ENCODE results near the gene FNDC3A. TPM values are rescaled to one million over a fixed set of nuclear protein-coding genes. Genes with fewer than 3 reads are reported as not detected.
"Not testable (repeated sequence)": the region's sequence is repeated elsewhere in the genome, so short reads cannot be mapped to it uniquely, and the experiment has no call there.

FNDC3A gene
- total RNA-seq, 2 donors from 2014 or later, result 53.7 to 62.8 TPM

DNA sequence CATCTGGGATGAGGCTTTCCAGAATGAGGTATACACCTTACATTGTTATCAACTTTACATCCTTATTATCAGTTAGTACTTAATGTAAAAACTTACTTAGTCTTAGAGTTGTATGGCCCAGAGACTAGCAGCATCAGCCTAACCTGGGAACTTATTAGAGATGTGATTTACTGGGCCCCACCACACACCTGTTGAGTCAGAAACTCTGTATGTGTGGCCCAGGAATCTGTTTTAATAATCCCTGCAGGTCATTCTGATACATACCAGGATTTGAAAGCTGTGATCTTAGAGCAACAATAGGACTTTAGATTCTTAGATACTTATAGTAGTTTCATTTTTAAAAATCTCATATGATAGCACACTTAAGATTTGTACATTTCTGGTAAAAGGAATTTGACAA is 17.4 kb downstream of the FNDC3A start:
- Histone ChIP-seq H3K36me3 (replicated peaks in 1 of 2; ENCODE audit: insufficient read depth in 1 of 2, low read depth in 2 of 2) (no peaks in the 10 kb centered on the region), H3K27ac (no peak overlapping the region), H3K4me1 (peaks cover 6% of the 10 kb centered on the region), H3K4me3 (no peak overlapping the region), H3K27me3 (no peaks in the 10 kb centered on the region), H3K9me3 (no peaks in the 10 kb centered on the region)
- TF ChIP-seq POLR2A (IDR thresholded peaks at IDR 0.05), result no peak
- TF ChIP-seq, protein P1, sequence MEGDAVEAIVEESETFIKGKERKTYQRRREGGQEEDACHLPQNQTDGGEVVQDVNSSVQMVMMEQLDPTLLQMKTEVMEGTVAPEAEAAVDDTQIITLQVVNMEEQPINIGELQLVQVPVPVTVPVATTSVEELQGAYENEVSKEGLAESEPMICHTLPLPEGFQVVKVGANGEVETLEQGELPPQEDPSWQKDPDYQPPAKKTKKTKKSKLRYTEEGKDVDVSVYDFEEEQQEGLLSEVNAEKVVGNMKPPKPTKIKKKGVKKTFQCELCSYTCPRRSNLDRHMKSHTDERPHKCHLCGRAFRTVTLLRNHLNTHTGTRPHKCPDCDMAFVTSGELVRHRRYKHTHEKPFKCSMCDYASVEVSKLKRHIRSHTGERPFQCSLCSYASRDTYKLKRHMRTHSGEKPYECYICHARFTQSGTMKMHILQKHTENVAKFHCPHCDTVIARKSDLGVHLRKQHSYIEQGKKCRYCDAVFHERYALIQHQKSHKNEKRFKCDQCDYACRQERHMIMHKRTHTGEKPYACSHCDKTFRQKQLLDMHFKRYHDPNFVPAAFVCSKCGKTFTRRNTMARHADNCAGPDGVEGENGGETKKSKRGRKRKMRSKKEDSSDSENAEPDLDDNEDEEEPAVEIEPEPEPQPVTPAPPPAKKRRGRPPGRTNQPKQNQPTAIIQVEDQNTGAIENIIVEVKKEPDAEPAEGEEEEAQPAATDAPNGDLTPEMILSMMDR (IDR thresholded peaks at IDR 0.05), result no peak
- intact Hi-C loops (cut with DNase I), result no loop called here
- DNase-seq (no peak), ATAC-seq (no peak)

DNA sequence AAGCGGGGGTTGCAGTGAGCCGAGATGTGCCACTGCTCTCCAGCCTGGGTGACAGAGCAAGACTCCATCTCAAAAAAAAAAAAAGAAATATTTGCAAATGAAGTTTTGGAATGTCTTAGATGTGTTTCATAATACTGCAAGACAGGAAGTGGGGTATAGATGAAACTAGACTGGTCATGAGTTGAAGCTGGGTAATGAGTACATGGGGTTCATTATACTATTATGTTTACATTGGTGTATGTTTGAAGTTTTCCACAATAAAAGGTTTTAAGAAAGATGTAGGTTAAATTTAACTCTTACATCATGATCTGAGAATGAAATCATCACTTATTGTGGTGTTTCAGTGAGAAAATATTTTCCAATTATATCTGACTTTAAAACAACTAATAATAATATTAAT is 19.0 kb downstream of the FNDC3A start:
- Histone ChIP-seq H3K4me1 (peaks cover 6% of the 10 kb centered on the region), H3K9me3 (no peaks in the 10 kb centered on the region), H3K36me3 (replicated peaks in 1 of 2; ENCODE audit: insufficient read depth in 1 of 2, low read depth in 2 of 2) (no peaks in the 10 kb centered on the region), H3K4me3 (no peak overlapping the region), H3K27ac (no peak overlapping the region), H3K27me3 (no peaks in the 10 kb centered on the region)
- 95 to 100% methylated on average over 2 of the region's 2 CpGs for WGBS, 2 donors
- TF ChIP-seq POLR2A (IDR thresholded peaks at IDR 0.05), result no peak
- TF ChIP-seq, protein P1 (IDR thresholded peaks at IDR 0.05), result no peak
- intact Hi-C loops (cut with DNase I), result no loop called here
- no peak for DNase-seq
- no peak for ATAC-seq

DNA sequence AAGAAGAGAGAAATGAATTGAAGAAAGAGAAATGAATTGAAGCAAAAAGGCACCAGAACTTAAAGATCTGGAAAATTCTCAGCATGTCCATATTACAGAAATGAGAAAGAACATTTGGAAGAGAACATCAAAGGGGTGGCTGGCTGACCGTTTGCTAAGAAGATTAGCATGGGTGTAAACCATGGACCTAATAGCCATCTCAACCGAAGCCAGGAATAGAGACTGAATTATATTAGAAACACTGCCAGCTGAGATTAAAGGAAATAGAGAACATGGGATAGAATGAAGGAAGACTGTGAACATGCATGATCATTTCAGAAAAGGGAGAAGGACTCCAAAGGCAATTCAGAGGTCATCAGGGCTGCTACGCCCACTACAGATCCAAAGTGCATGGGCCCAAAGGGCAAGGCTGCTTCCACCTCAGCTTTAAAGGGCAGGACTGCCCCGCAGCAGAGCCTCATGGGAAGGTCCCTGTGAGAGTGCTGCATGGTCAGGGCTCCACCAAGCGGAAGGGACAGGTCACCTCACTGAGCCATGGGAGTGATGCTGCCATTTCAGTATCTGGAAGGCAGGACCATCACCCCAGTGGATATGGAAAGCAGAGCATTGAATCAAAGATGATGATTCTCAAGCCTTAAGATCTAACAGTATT is 23.1 kb downstream of the FNDC3A start:
- Histone ChIP-seq H3K9me3 (peaks cover 0 to 7% (median 0%) of the 10 kb centered on the region in 3 donors), H3K27me3 (no peaks in the 10 kb centered on the region), H3K4me3 (no peak overlapping the region), H3K36me3 (replicated peaks in 1 of 2; ENCODE audit: insufficient read depth in 1 of 2, low read depth in 2 of 2) (no peaks in the 10 kb centered on the region), H3K4me1 (peaks cover 9% of the 10 kb centered on the region), H3K27ac (no peak overlapping the region)
- TF ChIP-seq POLR2A (IDR thresholded peaks at IDR 0.05), result no peak
- WGBS, 2 donors, result 45 to 86% methylated on average over 5 of the region's 5 CpGs
- DNase-seq (no peak), ATAC-seq (no peak)
- intact Hi-C loops (cut with DNase I), result no loop called here

DNA sequence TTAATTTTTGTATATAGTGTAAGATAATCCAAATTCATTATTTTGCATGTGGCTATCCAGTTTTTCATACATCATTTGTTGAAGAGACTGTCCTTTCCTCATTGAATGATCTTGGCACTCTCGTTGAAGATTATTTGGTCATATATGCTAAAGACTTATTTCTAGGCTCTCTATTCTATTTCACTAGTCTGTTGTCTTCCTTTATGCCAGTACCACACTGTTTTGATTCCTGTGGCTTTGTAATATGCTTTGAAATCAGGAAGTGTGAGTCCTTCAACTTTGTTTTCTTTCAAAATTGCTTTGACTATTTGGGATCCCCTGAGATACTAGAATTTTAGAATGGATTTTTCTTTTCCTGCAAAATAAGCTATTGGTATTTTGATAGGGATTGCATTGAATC is 24.5 kb downstream of the FNDC3A start:
- 91 to 100% methylated on average over 1 of the region's 1 CpG for WGBS, 2 donors
- DNase-seq (no peak), ATAC-seq (no peak)
- TF ChIP-seq, protein P1 (IDR thresholded peaks at IDR 0.05), result no peak
- no peak for TF ChIP-seq POLR2A (IDR thresholded peaks at IDR 0.05)
- Histone ChIP-seq H3K27ac (no peak overlapping the region), H3K4me3 (no peak overlapping the region), H3K36me3 (replicated peaks in 1 of 2; ENCODE audit: insufficient read depth in 1 of 2, low read depth in 2 of 2) (no peaks in the 10 kb centered on the region), H3K27me3 (no peaks in the 10 kb centered on the region), H3K9me3 (peaks cover 0 to 7% (median 0%) of the 10 kb centered on the region in 3 donors), H3K4me1 (peaks cover 6% of the 10 kb centered on the region)
- intact Hi-C loops (cut with DNase I), result no loop called here

DNA sequence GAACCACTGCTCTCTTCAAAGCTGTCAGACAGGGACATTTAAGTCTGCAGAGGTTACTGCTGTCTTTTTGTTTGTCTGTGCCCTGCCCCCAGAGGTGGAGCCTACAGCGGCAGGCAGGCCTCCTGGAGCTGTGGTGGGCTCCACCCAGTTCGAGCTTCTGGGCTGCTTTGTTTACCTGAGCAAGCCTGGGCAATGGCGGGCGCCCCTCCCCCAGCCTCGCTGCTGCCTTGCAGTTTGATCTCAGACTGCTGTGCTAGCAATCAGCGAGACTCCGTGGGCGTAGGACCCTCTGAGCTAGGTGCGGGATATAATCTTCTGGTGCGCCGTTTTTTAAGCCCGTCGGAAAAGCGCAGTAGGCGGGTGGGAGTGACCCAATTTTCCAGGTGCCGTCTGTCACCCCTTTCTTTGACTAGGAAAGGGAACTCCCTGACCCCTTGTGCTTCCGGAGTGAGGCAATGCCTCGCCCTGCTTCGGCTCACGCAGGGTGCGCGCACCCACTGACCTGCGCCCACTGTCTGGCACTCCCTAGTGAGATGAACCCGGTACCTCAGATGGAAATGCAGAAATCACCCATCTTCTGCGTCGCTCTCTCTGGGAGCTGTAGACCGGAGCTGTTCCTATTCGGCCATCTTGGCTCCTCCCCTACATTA is 43.4 kb downstream of the FNDC3A start:
- H3K27ac ChIP-seq; H3K9me3 ChIP-seq; ATAC-seq; H3K36me3 ChIP-seq (replicated peaks in 1 of 2; ENCODE audit: insufficient read depth in 1 of 2, low read depth in 2 of 2); DNase-seq; H3K4me3 ChIP-seq; H3K4me1 ChIP-seq; H3K27me3 ChIP-seq; intact Hi-C loops (cut with DNase I): not testable (repeated sequence)
- 97 to 98% methylated on average over 26 to 28 of the region's 28 CpGs for WGBS, 2 donors

DNA sequence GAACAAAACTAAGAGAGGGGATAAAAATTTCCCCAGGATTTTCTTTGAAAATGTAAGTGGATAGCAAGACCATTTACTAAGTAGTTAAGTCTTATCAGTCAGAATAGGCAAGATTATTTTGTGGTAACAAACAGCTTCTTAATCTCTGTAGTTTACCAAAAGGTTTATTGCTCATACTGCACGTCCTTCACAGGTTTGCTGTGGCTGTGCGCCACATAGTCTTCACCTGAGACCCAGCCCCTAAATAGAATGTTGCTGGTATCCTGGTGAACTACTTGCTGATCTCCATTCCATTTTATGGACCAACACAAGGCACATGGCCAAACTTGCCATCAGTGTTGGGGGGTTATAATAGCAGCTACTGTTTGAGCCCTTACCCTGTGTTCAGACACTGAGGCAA is 44.6 kb downstream of the FNDC3A start:
- Histone ChIP-seq H3K9me3 (no peaks in the 10 kb centered on the region), H3K27ac (no peak overlapping the region), H3K4me3 (no peak overlapping the region), H3K36me3 (replicated peaks in 1 of 2; ENCODE audit: insufficient read depth in 1 of 2, low read depth in 2 of 2) (no peaks in the 10 kb centered on the region), H3K4me1 (peaks cover 4% of the 10 kb centered on the region), H3K27me3 (no peaks in the 10 kb centered on the region)
- 54 to 56% methylated on average over 2 of the region's 2 CpGs for WGBS, 2 donors
- ATAC-seq, result no peak
- TF ChIP-seq, protein P1 (IDR thresholded peaks at IDR 0.05), result no peak
- no peak for DNase-seq
- intact Hi-C loops (cut with DNase I), result no loop called here
